ENCODE data around the gene PACRG.

Gene PACRG

DNA sequence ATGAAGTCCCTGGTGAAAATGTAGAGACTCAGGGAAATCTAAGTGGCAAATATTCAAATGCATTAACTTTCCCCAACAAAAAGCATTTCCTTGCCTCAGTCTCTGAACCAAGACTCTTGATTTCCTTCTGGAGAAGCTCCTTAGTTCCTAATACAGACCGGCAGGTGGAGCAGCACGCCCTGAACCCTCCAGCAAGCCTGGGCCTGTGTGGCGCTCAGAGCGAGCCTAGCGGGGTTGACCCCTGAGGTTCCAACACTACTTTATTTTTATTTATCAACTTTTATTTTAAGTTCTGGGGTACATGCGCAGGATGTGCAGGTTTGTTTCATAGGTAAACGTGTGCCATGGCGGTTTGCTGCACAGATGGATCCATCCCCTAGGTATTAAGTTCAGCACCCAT is 50.8 kb downstream of the PACRG start:
- no peak for DNase-seq (ENCODE audit: low read depth in 2 of 2)

DNA sequence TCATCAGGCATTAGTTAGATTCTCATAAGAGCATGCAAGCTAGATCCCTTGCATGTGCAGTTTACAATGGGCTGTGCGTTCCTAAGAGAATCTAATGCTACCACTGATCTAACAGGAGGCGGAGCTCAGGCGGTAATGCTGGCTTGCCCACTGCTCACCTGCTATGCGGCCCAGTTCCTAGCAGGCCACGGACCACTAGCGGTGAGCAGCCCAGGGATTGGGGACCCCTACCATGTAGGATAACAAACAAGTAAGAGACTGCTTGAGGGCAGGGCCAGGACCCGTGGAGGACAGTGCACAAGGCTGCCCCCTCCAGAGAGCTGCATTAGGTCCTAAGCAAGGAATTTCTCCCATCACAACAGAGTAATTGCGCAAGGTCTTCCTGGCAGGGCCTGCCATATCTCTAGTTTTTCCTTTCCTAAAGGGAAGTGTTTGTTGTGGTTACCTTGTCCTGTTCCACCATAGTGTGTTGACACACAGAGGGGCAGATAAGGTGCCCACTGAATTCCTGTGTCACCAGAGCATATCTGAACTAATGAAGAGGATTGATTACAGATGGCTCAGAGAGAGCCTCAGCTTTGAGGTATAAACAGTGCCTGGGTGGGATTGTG is 58.0 kb downstream of the PACRG start:
- DNase-seq (ENCODE audit: low read depth in 2 of 2): no peak

DNA sequence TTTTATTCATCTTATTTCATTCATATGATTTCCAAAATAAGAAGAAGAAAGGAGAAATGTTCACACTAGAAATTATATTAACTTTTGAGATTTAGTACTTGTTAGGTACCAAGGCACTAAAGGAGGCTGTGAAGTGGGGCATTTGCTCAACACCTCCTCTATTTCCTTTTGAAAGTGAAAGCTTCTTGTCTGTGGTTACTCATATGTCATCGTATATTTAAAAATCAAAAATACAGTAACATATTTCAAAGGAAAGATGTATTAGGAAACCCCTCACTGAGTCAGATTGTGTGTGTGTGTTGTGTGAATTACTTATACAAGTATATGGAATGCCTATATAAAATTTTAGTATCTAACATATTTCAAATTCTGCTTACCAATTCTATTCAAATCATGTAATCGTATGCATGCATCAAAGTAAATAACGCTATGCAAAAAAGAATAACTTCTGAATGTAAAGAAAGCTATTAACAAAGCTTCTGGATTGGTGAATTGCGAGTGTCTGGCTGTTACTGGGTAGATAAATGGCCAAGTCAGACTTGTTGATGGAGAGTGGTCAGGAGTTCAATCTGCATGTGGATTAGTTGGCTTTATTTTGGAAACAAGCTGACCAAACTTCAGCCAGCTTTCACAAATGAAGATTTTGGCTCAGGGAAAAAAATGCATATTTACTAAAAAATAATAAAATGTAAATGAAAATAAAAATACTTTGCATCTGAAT is 70.9 kb downstream of the PACRG start:
- DNase-seq (ENCODE audit: low read depth in 2 of 2): no peak

DNA sequence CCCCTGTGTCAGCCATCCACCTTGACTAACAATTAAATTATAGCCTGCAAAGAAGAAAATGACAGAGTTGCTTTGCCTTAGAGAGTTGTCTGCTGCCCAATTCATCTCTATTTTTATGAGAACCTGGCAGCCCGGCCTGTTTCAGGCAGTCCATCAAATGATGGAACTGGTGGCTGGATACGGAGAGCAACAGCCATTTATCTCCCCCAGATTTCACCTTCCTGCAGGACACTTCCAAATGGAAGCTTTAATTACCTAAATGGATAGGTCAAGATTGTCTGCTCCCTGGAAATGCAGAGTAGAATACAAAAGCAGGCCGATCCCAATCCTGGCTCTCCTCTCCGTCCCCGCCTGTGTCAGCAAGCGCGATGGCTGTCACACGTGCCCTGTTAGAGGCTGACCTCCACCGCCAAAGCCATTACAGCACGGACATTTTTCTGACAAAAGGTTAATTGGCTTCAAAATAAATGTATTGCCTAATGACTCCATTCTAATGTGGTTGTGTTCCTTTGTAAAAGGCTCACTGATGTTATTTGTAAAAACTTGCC is 86.7 kb downstream of the PACRG start:
- no peak for DNase-seq (ENCODE audit: low read depth in 2 of 2)

DNA sequence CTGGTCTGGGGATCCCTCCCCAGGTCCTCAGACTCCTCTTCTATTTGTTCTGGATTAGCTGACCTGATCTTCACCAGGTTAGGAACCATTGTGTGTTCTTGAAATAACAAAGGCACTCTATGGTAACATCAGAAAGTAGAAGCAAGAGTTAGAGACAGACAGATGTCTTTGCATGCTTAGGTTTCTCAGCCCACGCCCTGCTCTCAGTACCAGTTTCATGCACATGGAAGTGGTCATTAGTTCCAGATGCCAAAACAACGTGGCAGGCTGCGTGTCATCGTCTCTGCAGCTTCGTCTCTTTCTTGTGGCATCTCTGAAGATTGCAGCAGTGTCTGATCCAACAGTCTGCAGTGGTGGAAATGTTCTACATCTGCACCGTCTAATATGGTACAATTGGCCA is 89.4 kb downstream of the PACRG start:
- DNase-seq (ENCODE audit: low read depth in 2 of 2): no peak

DNA sequence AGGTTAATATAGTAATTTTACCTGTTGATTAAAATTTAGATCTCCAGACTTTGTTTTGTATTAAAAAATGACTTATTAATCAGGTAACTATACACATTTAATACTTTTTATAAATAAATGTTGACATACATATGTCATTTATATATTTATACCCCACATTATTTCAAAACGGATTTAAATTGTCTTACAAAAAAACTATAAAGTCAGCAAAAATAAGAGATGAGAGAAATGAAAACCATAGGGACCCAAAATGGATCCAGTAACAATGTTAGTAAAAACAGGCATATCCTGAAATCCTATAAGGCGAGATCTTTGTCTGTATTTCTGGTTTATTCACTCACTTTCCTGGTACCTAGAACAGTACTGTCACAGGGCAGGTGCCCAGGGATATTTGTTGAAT is 91.5 kb downstream of the PACRG start:
- no peak for DNase-seq (ENCODE audit: low read depth in 2 of 2)

DNA sequence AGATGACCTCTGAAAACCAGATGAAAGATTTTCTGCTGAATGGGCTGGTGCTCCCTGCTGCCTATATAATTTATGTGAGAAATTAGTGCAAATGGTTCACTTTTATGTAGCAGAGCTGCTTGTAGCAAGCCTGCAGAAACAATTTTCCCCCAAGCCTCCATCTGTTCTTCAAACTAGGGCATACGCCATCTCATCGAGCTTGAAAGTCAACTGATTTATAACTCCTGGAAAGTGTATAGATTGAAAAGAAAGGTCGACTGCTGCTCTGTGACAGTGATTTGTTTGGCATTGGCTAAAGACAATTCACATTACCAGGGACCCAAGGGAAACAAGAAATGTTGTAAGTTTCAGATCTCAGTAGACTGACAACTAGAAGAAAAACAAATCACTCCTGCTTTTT is 93.3 kb downstream of the PACRG start:
- no peak for DNase-seq (ENCODE audit: low read depth in 2 of 2)

DNA sequence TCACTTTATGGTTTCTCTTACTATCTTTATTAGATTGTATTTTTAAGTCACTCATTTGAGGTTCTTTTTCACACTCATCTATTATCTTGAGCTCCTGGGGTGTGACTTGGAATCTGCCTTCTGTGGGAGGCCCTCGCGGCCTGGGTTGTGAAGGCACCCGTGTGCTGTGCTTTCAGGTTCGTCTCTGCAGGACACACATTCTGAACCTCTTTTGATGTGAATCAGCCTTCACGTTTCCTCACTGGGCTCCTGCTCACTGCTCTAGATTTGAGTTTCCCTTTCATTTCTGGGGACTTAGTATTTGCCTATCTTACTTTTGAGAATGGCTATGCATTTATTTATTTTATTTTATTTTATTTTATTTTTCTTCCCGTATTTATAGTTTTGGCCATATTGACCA is 97.8 kb downstream of the PACRG start:
- DNase-seq (ENCODE audit: low read depth in 2 of 2): no peak

DNA sequence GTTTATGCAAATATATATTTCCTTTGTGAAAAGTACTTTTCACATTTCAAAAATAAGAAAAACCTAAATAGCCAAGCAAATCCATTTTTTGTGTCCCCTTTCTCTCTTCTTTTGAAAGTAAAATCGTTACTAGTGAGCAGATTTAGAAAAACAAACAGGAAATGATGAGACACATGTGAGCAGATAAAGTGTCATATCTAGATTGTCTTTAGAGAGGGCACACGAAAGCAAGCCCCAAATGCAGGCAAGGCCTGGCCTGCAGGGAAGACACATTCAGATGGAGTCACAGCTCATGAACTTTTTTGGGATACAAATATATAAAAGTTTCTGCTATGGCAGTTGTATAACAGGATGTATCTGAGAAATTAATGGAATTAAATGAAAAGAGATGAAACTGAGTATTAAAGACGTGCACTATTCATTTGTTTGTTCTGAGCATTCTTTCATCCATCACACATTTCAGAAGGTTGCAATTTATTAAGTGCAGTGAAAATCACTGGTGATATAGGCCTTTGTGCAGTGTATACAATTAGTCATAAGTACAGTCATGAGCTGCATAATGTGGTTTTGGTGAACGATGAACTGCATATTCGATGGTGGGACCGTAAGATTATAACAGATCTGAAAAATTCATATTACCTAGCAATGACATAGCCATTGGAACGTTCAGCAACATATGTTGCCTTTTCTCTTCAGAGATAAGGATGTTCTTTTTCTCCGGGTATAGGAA is 101.4 kb downstream of the PACRG start:
- no peak for DNase-seq (ENCODE audit: low read depth in 2 of 2)

DNA sequence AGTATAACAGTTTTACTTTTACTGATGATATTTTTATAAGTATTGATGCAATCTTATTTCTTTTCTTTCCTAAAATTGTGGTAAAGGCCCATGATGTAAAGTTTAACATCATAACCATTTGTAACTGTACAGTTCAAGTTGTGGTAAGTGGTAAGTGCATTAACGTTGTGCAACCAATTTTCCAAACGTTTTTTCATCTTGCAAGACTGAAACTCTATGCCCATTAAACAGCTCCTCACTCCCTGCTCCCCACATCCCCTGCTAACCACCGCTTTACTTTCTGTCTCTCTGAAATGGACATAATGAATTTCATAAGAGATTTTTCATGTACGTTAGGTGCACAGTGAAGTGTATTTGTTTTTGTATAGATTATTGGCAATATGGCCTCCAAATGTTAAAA is 106.0 kb downstream of the PACRG start:
- no peak for DNase-seq (ENCODE audit: low read depth in 2 of 2)

DNA sequence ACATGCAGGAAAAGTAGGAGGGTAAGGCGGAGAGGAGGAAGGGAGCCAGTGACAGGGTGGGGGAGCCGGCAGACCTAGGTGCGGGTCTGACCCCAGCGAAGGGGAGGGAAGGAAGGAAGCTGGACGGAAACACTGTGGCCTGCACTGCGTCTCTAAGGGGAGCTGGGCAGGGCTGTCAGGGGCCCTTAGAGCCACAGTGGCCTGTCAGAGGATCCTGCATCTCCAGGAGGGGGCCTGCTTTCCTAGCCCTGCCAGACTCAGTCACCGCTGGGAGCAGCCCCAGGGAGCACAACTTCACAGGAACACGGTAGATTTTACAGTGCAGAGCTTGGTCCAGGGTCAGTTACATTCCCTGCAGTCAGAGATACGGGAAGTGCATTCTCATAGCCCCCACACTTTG is 118.2 kb downstream of the PACRG start:
- no peak for DNase-seq (ENCODE audit: low read depth in 2 of 2)

DNA sequence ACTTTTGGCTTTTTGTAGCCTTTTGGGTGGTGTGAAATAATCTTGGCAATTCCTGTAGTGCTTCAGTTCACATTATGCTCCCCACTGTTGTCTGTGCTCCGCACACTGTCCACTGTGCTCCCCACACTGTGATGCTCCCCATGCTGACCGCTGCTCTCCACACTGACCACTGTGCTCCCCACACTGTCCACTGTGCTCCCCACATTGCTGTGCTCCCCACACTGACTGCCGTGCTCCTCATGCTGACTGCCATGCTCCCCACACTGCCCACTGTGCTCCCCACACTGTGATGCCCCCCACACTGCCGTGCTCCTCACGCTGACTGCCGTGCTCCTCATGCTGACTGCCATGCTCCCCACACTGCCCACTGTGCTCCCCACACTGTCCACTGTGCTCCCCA is 118.9 kb downstream of the PACRG start:
- DNase-seq (ENCODE audit: low read depth in 2 of 2): no peak

DNA sequence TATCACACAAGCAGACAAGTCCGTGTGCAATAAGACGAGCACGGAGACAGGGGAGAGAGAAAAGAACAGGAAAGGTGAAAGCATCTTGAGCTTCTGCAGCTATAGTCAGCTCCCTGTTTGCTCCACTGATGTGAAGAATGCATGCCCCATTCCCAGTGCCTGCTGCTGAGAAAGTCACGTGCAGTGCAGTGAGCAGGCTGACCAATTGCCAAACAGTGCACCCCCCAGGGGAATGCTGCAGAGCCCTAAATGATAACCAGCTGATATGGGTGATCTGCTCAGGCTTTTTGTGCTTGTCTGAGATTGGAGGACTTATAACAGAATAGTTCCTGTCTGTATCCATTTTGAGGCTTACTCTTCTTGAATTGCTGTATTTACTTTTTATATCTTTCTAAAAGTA is 121.5 kb downstream of the PACRG start:
- no peak for DNase-seq (ENCODE audit: low read depth in 2 of 2)

DNA sequence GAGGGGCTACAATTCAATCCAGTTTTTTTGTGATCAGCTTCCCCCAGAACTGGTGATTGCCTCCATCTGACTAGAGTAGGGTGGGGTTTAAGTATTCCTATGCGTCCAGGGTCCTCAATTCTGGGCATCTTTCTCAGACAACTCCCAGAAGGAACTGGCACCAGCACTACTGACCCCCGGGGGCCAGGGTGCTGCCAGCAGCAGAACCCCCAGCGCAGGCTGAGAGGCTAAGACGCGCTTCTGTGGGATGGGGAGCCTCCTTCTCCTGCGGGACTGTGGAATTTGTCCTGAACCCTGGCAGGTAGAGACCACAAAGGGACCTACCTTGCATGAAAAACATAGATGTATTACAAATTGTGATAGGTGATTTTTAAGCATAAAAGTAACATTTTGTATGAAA is 124.4 kb downstream of the PACRG start:
- DNase-seq (ENCODE audit: low read depth in 2 of 2): no peak

DNA sequence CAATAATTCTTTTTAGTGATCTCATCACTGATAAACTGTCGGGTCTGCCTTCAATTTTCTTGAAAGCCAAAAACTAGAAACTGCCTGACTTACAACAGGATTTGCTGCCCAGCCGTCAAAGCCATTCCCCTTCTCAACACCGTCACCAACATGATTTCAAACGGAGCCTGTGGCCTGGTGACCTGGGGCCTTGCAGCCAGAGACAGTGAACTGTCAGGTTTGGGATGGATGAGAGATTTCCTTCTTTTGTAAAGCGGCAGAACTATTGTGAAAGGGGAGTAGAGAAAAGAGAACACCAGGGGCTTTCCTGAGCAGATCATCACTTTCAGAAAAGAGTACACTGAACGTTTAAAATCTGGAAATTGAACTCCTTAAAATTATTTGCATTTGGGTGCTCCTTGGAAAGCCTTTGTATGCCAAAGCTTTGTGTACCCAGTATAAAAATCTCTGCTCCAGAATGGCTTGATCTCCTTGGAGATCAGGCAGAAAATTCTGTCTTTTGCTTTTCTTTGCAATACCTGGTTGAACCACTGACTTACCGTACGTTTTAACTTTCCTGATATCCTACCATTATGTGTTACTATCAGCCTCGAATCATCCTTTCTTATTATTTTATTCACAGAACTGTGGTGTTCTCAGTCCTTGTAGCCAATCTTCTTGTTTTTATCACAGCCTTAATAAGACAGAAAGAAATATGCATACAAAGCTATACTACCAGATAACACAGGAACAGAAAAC is 125.2 kb downstream of the PACRG start:
- DNase-seq (ENCODE audit: low read depth in 2 of 2): no peak

DNA sequence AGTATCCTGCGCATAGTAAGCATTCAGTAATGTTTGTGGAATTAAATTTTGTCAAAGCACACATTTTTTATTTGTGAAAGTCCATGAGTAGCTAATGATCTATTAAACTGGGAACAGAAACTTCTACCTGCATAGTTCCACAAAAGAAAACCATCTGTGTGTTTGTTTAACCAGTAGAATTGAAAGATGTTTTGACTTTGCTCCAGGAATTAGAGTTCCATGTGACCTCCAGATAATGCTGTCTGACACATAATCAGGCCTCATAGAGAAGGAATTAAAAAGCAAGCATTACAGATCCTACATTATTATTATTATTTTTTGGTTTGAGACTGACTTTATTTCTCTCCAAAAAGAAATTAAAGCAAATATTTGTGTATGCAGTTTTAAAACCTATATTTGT is 126.5 kb downstream of the PACRG start:
- DNase-seq (ENCODE audit: low read depth in 2 of 2): no peak

DNA sequence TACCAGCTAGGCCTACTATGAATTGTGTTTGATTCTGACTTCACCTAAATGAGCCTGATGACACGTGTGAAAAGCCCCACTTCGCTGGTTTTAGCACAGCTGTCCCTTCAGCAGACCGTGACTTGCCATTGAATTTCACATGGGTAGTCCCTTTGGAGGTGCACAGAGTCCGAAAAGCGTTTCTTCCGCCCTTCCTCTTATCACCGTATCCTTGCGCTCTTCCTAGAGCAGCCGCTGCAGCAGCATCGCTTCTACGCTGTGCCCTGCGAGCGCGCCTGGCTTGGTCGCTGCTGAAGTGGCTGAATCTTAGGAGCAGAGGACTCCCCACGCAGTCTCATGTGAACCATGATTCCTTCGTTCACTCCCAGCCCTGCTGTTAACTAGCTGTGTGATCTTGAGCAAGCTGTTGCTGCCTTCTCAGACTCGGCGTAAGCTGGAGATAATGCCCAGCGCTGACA is 127.0 kb downstream of the PACRG start:
- no peak for DNase-seq (ENCODE audit: low read depth in 2 of 2)

DNA sequence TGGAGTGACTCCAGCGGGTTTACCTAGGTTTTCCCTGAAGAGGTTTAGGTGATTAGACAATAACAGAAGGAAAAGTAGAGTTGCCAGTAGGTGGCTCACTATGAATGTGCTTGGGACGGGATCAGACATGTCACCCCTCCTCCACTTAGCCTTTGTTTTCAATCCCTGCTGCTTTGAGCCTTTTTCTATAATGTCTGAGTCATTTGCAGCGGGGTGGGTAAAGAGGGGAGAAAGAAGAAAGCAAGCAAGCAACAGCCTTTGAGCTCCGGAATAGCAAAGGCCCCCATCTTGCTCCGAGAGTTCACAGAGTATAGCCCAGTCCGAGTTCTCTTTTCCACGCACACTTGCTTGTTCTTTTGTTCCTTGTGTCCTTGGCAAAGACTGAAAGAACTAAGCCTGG is 129.1 kb downstream of the PACRG start:
- DNase-seq (ENCODE audit: low read depth in 2 of 2): no peak

DNA sequence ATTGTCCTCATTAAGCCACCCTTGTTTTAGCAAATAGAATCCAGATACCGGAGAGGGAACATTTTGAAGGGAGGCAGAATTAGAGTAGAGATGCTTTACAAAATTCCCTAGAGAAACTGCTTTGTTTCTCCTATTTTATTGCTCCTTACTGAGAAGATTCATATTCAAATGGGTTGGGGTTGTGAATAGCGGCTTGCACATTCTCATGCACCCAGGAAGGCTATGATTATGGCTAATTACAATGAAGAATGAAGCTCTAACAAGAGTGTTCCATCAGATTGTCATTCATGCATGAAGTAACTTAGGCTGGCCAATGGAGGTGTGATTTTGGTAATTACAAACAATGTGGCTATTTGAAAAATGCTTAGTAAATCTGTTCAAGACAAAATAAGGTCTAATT is 129.6 kb downstream of the PACRG start:
- DNase-seq (ENCODE audit: low read depth in 2 of 2): no peak

DNA sequence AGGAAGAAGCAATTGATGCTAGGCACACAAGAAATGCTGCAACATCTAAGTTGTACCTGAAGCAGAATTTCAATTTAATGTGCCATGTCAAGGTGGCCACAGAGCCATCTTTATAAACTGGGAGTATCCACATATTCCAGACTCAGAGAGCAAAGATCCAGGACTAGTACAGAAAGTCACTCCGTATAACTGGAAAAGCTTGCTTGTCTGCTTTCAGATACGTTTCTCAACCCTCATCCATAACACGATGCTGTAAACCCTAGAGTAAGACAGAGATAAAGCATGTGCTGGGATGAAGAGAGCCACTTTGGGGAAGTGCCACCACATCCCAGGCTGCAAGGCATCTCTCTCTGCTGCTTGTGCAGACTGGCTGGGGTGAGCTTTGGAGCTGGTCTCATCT is 134.7 kb downstream of the PACRG start:
- no peak for DNase-seq (ENCODE audit: low read depth in 2 of 2)

DNA sequence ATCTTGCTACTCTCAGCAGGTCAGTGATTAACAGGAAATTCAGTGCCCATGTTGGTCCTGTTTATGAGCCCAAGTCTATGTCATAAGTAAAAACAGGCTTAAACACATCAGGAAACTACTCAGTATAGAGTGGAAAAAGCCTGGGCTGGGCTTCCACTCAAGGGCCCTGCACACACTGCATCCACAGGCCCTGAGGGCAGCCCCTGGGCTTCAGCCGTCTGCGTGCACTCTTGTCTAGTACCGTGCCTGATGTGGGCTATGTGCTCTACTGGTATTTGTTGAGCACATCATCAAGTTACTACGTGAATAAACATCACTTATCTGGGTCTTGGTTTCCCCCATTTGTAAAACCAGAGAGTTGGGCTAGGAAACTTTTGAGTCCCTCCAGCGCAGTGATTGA is 135.2 kb downstream of the PACRG start:
- DNase-seq (ENCODE audit: low read depth in 2 of 2): no peak

DNA sequence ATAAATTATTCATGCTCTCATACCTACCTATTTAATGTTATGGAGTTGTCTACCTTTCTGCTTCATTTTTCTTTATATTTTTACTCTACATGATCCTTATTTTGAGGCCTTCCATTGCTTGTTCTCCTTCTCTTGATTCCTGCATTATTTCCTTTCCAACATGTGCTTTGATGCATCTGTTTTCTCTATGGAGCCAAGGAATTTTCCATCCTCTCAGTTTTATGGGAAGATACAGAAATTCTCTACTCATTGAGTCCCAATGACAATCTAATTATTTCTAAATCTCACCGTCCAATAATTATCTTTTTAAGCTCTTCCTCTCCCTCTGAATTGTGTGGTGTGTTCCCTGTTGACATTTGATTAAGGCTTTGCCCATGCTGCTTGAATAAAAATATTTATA is 136.0 kb downstream of the PACRG start:
- no peak for DNase-seq (ENCODE audit: low read depth in 2 of 2)

All from activated CD4-positive, alpha-beta T cell treated with anti-CD3 and anti-CD28 coated beads for 24 hours (primary cell).